AG20443 (cell line): ENCODE results near the gene TM9SF4.
"Not testable (repeated sequence)": the region's sequence is repeated elsewhere in the genome, so short reads cannot be mapped to it uniquely, and the experiment has no call there.

Source experiments
- DNase-seq: peaks from one replicate; pipeline ENCODE4 v3.0.0; 2012; ENCODE audit warnings: low spot score, mixed read lengths

The TM9SF4 gene

DNA sequence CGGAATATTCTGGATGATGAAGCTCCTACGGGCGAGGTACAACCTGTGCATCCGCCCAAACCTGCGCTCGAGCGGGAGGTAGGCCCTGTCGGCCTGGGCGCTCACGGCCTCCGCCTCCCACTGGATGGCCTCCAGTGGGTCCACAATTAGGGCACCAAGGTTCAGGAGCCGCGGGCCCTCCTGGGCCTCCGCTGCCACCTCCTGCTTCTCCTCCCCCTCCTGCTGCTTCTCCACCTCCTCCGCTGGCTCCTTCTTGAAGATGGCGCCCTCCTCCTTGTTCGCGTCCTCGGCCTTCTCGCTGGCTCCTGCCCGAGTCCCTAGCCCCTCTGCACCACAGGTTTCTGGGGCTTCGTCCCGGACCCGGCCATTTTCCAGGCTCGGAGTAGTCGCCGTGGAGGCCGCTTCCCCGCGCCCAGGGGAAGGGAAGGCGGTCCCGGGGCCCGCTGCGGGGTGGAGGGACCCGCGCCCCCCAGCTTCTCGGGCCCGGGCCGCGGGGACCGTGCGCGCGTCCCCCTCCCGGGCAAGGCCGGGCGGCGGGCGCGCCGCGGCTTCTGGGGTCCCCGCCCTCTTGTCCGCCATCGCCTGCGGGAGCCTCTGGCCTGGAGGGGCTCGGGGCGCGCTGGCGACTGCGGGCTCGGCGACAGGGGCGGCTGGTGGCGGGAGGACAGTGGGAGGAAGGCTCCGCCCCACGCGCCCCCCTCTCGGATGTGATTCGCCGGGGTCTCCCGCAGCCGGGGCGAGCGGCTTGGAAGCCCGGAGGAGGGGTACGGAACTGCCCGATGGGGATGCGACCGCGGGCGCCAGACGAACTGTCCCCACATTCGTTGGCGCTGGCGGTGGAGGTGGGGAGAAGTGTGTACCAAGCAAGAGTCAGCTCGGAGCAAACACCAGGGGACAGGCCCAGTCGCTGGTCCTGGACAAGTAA, 80.4 kb downstream of the TM9SF4 start:
- peak; percentile 75 for DNase-seq

DNA sequence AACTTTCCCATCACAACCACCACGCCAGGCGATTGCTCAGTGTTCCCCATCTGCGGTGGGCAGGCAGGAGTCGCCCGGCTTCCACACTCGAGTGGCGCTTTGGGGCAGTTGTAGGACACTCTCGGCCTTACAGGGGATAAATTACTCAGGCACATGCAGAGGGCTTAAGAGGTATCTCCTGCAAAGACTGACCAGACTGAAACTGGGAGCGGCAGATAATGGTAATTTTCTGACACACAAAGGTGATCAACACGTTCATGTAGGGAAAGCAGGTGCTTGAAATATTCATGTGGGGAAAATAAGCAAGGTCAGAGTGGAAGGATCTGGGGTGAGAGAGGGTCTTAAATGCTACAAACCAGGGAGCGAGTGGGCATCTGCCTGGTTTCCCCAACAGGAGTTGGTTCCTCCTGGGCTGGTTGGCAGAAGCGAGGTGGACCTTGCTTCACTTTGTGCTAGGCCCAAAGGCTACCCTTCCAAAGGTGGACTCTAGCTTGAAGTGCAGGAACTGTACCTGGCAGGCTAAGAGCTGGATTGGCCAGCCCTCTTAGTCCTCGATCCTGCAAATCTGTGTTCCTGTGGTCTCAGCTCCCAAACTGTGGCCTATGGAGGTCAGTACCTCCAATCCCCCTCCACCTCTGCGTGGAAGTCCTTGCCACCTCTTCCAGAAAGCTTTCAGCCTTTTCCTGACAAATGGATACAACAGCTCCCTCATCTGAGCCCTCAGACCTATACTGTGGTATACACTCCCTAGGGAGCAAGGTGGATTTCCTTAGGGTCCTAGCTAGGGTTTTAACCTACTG, 81.3 kb downstream of the TM9SF4 start:
- no peak for DNase-seq

DNA sequence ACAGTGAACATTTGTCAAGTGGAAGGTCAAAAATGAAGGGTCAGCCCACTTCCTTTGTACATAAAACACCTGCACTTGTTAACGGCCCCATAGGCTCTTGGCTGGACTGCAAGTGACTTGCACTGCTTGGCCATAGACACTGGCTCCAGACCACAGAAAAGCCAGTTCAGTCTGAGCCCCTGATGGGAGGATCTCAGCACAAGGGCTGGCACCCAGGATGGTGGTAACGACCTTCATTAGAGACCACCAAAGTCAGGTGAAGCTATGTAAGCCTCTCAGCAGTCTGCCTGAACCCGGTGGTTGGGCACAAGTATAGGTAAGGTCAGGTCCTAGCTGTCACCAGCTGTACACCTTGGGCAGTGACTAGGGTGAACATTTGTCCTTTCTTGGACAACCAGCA, 81.9 kb downstream of the TM9SF4 start:
- no peak for DNase-seq

DNA sequence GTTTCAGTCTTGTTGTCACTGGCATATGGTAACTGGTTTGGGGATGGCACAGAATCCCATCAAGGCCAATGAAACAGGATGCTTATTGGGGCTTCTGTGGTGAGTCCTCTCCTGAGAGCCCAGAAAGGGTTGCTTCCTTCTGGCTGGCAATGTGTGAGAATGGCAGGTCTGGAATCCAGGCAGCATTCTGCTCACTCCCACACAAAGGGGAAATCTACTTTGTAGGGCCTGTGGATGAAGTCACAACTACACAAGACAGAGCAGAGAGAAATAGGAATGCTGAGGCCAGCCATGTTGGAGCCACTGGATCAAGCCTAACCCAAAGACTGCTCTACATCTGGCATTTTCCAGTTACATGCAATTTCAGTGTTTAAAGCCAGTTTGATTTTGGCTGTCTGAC, 82.4 kb downstream of the TM9SF4 start:
- DNase-seq, result no peak

DNA sequence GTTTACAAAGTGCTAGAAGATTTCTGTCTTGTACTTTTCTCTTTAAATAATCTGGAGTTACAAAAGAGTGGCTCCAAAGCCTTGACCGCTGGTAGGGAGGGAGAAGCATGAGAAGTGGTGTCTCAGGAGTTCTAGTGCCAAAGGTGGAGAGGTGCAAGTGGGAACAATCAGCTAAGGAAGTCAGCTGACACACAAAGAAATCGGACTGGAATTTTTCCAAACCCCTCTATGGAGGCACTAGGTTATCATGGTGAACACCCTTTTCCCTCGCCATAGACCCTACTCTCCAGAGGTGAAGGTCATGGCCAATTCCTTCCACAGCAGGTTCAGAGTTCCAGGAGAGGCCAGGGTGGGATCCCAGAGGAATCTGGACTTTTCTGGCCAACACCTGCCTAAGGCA, 83.2 kb downstream of the TM9SF4 start:
- DNase-seq, result no peak

DNA sequence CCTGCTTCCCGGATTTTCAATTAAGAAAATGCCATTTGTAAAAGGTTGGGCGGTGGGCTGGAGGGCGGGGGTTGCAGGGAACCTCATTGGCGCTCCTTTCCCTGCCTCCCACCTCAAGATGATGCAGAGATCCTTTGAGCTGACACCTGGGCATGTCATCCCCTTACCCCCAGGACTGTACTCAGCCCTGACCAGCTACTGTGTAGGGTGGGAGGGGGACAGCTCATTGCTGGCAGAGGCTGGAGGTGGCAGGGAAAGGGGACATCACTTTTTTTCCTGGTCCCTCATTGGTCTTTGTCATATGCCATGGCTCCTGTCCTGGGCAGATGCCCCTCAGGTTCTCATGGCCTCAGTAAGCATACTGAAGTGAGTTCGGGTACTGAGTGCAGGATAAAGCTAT, 83.8 kb downstream of the TM9SF4 start:
- not testable (repeated sequence) for DNase-seq

DNA sequence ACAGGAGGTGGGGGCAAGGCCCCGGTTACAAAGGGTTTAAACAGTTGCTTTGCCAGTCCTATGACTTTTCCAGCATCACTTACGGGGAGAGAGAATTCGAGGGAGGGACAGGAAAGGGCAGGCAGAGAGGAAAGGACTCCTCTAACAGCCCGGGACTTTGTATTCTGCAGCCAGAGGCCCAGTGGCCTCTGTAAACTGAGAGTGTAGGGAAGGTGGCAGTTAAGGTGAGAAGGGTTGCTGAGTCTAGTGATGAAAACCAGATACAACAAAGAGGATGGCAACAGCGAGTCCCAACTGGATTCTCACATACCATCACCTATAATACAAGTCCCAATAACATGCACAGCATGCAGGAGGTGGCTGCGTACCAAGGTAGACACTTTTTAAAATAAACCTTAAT, 84.5 kb downstream of the TM9SF4 start:
- DNase-seq, result no peak

DNA sequence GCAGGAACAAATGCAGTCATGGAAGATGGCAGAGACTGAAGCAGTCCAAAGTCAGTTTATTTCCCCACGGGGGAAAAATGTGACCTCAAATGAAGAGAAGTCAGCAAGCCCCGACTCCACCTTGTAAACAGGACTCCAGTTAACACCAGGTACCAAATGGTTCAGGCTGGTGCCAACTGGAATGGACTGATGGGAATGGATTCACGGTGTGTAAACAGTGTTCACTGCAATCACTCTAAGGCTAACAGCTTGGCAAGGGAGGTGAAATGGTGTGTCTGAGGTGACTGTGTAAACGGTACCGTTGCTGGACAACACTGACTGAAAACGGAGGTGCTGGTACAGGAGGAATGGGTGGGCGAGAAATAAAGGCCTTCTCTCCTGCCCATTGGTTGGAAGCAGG, 86.1 kb downstream of the TM9SF4 start:
- DNase-seq, result no peak

DNA sequence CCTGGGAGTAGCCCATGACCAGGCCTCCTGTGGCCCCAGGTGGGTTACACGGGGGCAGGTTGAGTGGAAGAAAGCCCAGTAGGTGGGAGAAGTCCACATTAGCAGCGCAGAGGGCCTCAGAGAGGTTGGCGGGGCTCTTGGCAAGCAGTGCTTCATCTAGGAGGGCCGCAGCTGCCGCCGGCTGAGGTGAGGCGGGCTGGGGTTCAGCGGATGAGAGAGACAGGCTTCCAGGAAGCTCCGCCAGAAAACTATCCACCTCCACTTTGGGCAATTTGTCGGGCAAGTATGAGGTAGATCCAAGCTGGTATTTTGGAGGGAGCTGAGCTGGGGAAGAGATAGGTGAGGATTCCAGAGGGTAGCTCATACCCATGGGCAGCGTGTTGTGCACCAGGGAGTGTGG, 87.1 kb downstream of the TM9SF4 start:
- not testable (repeated sequence) for DNase-seq

DNA sequence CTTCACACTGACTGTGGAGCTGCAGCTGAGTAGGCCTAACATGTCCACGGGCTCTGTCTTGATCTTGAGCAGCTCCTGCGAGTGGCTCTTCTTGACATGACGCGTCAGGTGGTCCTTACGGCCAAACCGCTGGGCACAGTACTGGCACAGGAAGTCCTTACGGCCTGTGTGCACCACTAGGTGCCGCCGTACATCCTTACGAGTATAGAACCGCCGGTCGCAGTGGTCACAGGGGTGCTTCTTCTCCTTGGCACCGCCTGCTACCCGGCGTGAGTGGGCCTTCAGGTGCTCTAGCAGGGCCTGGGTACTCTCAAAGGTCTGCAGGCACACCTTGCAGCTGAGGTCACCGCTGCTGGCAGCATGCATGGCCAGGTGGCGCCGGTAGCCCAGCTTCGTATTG, 87.6 kb downstream of the TM9SF4 start:
- not testable (repeated sequence) for DNase-seq

DNA sequence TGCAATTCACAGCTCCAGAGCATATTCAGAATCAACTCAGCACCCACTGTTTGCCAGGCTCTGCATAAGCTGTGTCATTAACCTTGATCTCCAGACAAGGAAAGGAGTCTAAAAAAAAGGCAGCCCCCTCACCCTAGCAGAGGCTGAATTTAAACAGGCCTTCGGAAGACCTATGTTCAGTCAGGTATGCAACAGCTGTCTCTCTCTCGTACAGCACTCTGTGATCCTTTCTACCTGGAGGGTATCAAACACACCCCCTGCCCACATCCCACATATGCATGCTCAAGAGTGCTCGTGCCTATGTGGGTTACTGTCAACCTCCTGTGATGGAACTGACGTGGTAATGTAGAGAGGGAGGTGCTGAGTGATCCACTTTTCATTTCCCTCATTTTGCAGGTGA, 89.5 kb downstream of the TM9SF4 start:
- no peak for DNase-seq

DNA sequence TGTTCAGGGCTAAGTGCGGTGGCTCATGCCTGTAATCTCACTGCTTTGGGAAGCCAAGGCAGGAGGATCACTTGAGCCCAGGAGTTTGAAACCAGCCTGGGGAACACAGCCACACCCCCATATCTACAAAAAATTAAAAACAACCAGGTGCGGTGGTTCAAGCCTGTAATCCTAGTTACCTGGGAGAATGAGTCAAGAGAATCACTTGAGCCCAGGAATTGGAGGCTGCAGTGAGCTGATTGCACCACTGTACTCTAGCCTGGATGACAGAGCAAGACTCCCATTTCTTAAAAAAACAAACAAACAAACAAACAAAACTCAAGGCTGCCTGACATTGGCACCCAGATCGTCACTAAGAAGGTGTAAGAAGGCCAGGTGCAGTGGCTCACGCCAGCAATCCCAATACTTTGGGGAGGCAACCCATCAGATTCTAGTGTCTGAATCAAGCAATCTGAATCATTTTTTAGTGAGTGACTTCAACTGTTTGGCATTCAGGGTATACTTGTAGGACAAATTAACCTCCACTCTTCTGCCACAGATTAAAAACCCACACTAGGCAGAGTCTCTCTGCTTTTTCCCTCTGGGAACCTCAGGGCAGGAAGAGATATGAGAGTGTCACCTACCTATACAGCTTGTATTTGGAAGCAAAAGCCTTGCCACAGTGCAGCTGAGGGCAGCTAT, 91.9 kb downstream of the TM9SF4 start:
- DNase-seq, result peak; percentile 40

DNA sequence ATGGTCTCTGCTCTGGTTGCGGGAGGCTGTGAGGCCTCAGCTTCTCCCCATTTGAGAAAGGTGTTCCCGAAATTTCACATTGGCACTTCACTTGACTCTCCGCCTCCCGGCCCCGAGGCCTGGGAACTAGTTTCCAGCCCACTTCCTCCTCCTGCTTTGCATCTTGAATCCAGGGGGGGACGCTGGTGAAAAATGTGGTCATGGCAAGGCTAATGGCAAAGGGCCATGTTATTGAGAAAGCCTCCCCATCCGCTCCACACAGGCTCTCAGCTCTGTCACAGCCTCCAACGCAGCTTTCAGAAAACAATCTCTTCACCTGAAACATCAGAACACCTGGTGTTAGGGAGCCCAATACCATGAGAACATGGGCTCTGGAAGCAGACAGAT, 92.5 kb downstream of the TM9SF4 start:
- peak; percentile 36 for DNase-seq

DNA sequence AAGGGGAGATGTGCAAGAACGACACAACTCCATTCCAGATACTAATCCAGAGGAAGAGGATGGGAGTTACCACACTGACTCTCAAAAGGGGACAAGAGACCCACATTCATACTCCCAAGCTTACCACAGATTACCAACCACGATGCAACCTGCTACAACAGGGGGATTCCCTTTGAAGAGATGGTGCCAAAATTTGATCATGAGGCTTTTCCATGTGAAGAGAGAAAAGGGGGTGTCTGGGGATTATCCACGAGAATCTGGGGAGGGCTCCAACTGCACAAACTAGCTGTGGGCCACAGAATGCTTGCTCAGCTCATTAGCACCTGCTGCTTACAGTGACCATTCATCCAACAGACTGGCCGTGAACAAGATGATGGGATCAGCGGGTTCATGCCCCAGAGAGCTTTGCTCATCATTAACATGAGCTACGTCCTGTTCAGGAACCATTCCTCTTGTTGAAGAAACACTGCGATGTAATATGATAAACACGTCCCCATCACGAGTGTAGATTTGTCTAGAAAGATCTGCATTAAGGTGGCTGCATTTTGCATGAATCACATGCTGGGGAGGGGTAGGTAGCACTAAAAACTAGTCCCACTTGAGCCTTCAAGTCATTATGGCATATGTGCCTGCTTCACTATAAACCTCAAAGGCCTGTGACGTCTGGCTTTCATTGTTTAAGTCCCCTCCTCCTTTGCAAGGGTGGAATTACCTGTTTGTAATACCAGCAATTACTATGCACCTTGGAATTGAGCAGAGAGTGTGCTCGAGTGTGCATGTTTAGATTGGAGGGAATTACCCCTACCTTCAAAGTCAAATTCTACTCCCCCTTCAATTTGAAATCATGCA, 94.1 kb downstream of the TM9SF4 start:
- DNase-seq, result no peak

DNA sequence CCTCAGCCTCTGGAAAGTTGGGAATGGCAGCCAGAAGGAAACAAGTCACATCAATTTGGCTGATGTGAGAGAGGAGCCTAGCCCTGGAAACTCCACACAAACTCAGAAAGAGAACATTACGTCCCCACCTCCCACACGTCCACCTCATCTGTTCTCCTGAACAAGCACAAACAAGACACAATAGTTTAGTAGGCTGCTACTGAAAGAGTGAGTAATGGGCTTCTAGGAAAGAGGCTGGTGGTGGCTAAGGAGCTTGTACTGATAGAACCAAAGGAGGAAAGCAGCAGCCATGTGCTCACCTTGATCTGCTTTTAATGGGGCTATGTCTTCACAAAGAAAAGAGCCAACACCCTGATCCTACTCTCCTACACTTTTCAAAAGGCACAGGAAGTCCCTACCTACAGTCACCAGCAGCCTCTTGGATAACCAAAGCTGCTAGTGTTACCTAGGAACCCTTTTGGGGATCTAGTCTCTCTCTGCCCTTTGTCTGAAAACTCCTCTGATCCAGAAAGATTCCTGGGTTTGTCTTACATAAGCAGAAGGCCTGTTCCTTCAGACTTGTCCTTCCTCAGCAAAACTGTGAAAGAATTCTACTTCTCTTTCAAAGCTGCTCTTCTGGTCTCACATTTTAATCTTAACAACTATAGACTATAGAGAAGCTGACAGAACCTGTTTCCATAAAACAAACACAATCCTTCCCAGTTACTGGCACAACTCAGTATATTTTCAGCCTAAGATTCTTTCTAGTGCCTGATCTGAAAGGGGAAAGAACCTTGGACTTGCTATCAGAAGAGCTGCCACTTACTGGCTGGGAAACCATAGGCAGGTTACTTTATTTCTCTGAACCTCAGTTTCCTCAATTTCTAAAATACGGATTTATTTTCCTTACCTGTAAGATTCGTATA, 94.9 kb downstream of the TM9SF4 start:
- DNase-seq, result no peak

DNA sequence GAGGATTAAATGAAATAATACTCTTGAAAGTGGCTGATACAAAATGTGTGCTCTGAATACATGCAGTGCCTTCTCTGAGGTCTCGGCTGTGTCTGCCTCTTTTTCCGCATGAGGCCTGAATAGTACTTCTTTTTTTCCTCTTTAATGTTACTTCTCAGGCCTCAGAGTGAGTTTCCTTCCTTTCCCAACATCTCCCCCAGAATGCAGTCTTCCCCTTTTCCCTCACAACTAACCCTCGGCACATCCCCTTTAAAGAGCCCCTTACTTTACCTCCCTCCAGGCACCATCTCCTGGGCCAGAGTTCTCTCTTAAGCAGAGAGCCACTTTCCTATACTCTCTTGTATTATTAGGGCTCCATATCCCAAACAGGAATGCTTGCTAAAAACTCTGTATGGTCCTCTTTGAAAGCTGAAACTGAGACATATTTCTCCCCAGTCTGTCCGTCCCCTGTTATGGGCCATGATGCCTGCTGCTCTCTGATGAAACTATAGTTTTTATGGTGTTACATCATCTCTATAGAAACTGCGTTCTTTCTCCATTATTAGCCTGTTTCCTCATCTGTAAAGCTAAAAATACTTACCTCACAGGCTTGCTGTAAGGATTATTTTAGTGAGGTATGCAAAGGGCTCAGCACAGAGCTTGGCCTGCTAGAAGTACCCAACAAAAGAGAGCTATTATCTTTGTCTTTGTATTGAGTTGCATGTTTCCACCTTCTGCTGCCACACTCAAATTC, 95.8 kb downstream of the TM9SF4 start:
- no peak for DNase-seq

DNA sequence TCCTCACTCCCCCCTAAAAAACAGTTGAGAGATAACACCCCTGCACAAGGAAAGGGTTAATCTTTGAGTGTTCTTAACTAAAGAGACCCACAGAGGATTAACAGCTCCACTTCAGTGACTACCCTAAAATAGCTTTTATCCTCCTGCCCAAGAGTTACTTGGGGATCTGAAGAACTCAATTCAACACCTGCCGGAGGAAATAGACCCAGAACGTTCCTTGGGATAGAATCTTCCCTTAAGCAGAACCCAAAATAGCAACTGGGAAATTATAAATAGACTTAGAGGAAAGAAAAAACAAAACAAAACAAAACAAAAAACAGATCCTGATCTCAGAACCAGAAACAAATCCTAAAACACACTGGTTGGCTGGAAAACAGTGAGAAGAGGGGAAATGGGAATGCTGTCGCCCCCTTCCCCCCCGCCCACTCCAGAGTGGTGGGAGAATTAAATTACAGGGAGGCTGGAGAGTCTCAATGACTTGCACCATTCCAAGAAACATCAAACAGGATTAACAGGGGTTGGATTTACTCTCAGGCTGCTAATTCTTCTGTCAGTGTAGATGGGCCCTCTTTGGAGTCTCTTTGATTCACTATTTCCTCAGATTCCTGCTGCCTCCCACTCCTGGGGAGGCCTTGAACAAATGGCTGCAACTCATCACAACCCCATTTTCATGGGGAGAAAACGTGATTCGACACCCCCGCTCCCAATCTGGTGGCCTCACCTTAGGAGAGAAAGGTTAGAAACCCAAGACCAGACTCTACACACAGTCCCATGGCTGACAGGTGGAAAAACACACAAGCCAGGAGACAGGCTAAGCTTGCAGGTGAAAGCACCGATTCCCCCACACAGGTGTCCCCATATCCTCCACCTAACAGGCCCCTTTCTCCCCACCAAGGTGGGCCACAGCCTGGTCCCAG, 96.6 kb downstream of the TM9SF4 start:
- no peak for DNase-seq

DNA sequence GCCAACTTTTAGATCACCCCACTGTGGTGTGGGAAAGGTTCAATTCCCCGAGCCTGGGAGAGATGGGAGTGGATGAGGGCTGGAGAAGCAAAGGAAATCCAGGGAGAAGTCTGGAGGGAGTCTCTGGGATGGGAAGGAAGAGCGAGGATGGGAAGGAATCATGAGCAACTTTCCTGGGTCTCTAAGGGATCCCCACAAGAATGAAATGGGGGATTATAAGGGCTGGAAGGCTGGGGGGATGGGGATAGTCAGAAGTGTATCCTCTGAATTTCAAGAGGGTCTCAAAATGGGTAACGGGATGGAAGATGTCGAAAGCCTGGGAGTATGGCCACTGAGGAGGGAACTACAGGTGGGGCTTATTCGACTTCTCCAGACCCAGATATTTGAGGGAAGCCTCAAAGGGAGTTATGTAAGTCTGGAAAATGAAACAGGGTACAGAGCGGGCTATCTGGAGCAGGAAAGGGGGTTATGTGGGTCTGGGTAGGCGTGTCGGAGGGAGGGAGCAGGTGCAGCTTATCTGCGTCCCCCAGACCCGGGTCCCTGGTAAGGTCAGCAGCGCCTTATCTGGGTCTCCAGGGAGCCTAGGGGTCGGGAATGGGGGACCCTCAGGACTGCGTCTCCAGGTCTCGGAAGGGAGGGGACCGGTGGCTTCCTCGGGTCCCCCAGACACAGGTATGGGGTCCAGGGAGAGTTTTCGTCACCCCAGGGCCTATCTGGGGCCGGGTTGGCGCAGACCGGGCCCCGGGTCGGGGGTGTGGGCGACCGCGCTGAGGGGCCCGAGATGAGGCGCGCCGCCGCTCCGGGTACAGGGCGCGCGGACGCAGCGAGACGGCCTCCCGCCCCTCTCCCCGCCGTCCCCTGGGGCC, 97.5 kb downstream of the TM9SF4 start:
- DNase-seq, result no peak
